ENCODE measurements around the gene ZNF304. TPM values are rescaled to one million over a fixed set of nuclear protein-coding genes. Genes with fewer than 3 reads are reported as not detected.
A peak's percentile ranks its signal among the peaks of the same experiment; 100 is the strongest.

Gene ZNF304
- polyA plus RNA-seq, 1 donor (not counting 4 experiments of a cell fraction or from before 2014, with no cell fraction given) = 7.7 TPM

DNA sequence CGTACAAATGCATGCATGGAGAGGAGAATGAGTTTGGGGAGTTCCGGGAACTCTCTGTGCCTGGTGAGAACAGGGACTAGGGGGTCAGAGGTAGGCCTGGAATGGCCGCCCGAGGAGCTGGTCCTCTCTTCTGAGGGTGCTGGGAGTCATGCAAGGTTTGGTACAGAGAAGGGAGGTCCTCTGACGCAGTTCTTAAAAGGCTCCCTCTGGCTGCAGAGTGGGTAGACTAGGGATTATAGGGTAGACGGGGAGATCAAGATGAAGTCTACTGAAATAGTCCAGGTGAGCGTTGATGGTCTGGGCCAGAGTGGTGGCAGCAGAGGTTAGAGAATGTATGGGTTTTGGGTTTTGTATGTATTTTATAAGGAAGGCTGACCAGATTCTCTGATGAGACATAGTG, 796 bp downstream of the ZNF304 start:
- Histone ChIP-seq H3K36me3 (ENCODE audit: control insufficient read depth in 2 of 2, extremely low read depth in 1 of 2, insufficient read depth in 2 of 2, low read length in 2 of 2) (peaks cover 6 to 20% of the 10 kb centered on the region in 2 experiments), H3K9ac (ENCODE audit: control insufficient read depth, extremely low read depth, insufficient read depth, low read length) (peak overlapping the region; percentile 85), H3K4me1 (ENCODE audit: control insufficient read depth, extremely low read depth, insufficient read depth, low read length) (peaks cover 13% of the 10 kb centered on the region), H3K4me2 (ENCODE audit: control insufficient read depth, extremely low read depth, insufficient read depth, low read depth, low read length) (peak overlapping the region; percentile 96), H4K20me1 (ENCODE audit: control insufficient read depth, extremely low read depth, insufficient read depth, low read length) (no peaks in the 10 kb centered on the region), H3K9me1 (ENCODE audit: control insufficient read depth, extremely low read depth, insufficient read depth, low read length) (no peaks in the 10 kb centered on the region), H3K4me3 (ENCODE audit: control insufficient read depth in 2 of 3, extremely low read depth in 1 of 3, insufficient read depth in 2 of 3, low read depth in 1 of 3, low read length in 3 of 3) (peak overlapping the region; percentile 63 to 86 (median 72)), H3K79me2 (ENCODE audit: control insufficient read depth, insufficient read depth, low read length) (peaks cover 36% of the 10 kb centered on the region), H2AFZ (ENCODE audit: control insufficient read depth, low read length) (peak overlapping the region; percentile 95), H3K9me3 (ENCODE audit: control insufficient read depth, low read depth, low read length) (no peaks in the 10 kb centered on the region), H3K27ac (ENCODE audit: control insufficient read depth, insufficient read depth, low read length) (peak overlapping the region; percentile 74), H3K27me3 (ENCODE audit: control insufficient read depth, extremely low read depth, insufficient read depth, low read length) (no peaks in the 10 kb centered on the region)
- dilution Hi-C loops (cut with MboI; ENCODE audit: extremely low pct_ligation_motif_present, low sequenced_read_pairs) = no loop called here
- DNase-seq (ENCODE audit: low read depth, low spot score) (no peak), FAIRE-seq (no peak)
- peak; percentile 25 to 32 (median 30) for TF ChIP-seq CTCF (optimal IDR thresholded peaks at IDR 0.05 in 1 of 3, IDR thresholded peaks at IDR 0.05 in 1 of 3, conservative IDR thresholded peaks at IDR 0.05 in 1 of 3; ENCODE audit: extremely low read depth in 1 of 3, insufficient read depth in 2 of 3, low read length in 3 of 3)
- no peak for TF ChIP-seq EZH2 (IDR thresholded peaks at IDR 0.05; ENCODE audit: low read length)

DNA sequence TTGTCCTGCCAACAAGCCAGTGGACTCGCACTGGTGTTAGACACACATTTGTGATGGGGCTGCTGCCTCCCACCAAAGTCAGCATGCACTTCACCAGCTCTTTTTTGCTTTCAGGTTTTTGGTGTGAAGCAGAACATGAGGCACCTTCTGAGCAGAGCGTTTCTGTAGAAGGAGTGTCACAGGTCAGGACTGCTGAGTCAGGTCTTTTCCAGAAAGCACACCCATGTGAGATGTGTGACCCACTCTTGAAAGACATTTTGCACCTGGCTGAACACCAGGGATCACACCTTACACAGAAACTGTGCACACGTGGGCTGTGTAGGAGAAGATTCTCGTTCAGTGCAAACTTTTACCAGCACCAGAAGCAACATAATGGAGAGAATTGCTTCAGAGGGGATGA, 4.8 kb downstream of the ZNF304 start:
- Histone ChIP-seq H3K4me2 (ENCODE audit: control insufficient read depth, extremely low read depth, insufficient read depth, low read depth, low read length) (no peak overlapping the region), H2AFZ (ENCODE audit: control insufficient read depth, low read length) (no peak overlapping the region), H3K4me1 (ENCODE audit: control insufficient read depth, extremely low read depth, insufficient read depth, low read length) (peaks cover 9% of the 10 kb centered on the region), H3K27me3 (ENCODE audit: control insufficient read depth, extremely low read depth, insufficient read depth, low read length) (no peaks in the 10 kb centered on the region), H3K36me3 (ENCODE audit: control insufficient read depth in 2 of 2, extremely low read depth in 1 of 2, insufficient read depth in 2 of 2, low read length in 2 of 2) (peaks cover 6 to 25% of the 10 kb centered on the region in 2 experiments), H4K20me1 (ENCODE audit: control insufficient read depth, extremely low read depth, insufficient read depth, low read length) (no peaks in the 10 kb centered on the region), H3K9ac (ENCODE audit: control insufficient read depth, extremely low read depth, insufficient read depth, low read length) (no peak overlapping the region), H3K4me3 (ENCODE audit: control insufficient read depth in 2 of 3, extremely low read depth in 1 of 3, insufficient read depth in 2 of 3, low read depth in 1 of 3, low read length in 3 of 3) (no peak overlapping the region), H3K9me1 (ENCODE audit: control insufficient read depth, extremely low read depth, insufficient read depth, low read length) (no peaks in the 10 kb centered on the region), H3K27ac (ENCODE audit: control insufficient read depth, insufficient read depth, low read length) (no peak overlapping the region), H3K9me3 (ENCODE audit: control insufficient read depth, low read depth, low read length) (no peaks in the 10 kb centered on the region), H3K79me2 (ENCODE audit: control insufficient read depth, insufficient read depth, low read length) (peaks cover 40% of the 10 kb centered on the region)
- DNase-seq (ENCODE audit: low read depth, low spot score) (no peak), FAIRE-seq (no peak)
- dilution Hi-C loops (cut with MboI; ENCODE audit: extremely low pct_ligation_motif_present, low sequenced_read_pairs) = no loop called here
- TF ChIP-seq CTCF (optimal IDR thresholded peaks at IDR 0.05 in 1 of 3, IDR thresholded peaks at IDR 0.05 in 1 of 3, conservative IDR thresholded peaks at IDR 0.05 in 1 of 3; ENCODE audit: extremely low read depth in 1 of 3, insufficient read depth in 2 of 3, low read length in 3 of 3) (no peak), EZH2 (IDR thresholded peaks at IDR 0.05; ENCODE audit: low read length) (no peak)

All from keratinocyte (primary cell).